GM18867 (cell line): Measurements from ENCODE around the gene EXOSC3.

ENCODE experiments used
- ATAC-seq: cut with Tn5 transposase; IDR thresholded peaks from one replicate; pipeline ENCODE4 v1.9.1; 2021; ENCODE audit warnings: mild to moderate bottlenecking, moderate library complexity; ENCODE audit not compliant: unreplicated experiment

EXOSC3 gene

DNA sequence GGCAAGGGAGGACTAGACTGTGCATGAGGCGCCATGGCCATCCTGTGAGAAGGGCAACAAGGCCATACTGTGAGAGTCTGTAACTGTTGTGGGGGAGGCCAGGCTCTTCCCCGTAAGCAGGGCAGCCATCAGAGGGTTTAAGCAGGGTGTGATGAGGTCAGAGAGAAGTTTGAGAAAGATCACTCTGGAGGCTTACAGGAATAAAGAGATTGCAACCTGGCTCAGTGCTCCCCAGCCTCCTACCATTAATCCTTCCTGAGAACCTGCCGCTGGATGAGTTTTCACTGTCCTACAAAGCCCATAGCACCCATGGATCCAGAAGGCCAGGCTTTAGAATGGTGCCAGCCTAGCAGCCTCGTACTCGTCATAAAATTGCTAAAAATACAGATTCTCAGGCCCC lies 45.6 kb downstream of the EXOSC3 start:
- ATAC-seq = no peak

DNA sequence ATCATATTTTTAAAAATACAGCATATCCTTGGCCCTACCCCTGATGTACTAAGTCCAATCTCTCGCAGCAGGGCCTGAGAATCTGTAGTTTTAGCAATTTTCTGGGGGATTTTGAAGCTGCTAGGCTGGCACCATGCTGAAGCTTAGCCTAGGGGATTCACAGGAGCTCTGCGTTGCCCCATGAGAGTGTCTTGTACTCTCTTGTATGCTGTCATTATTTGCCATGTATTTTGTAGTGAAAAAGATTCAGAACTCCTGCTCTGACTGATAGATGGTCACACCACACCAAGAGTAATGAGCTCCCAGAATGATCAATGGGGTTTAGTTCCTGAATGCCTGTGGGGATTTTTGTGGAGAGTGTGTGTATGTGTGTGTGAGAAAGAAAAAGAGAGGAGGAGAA lies 51.9 kb downstream of the EXOSC3 start:
- ATAC-seq = no peak

DNA sequence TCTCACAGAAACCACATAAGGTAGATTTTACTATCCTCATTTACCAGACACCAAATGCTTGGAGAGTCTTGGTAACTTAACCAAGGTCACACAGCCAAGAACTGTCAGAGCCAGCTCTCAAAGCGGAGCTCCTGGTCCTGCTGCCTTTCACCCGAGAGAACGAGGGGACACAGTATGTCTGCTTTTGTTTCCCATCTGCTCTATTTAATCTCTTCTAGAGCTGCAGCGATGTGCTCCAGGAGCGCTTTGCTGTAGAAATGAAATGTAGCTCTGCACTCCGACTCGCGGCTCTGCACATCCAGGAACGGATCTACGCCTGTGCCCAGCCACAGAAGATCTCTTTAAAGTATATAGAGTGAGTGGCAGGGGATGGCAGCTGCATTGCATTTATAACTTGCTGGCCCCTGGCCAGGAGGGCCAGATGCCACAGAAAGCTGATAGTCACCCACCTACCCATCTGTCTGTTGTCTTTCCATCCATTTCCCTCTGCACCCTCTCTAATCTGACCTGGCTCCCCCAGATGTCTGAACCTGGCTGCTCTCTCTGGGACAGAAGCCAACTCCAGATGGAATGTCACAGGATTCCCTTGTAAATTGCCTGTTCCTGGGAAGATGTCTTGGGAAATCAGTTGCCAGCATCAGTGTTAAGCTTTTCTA lies 52.6 kb downstream of the EXOSC3 start:
- no peak for ATAC-seq

DNA sequence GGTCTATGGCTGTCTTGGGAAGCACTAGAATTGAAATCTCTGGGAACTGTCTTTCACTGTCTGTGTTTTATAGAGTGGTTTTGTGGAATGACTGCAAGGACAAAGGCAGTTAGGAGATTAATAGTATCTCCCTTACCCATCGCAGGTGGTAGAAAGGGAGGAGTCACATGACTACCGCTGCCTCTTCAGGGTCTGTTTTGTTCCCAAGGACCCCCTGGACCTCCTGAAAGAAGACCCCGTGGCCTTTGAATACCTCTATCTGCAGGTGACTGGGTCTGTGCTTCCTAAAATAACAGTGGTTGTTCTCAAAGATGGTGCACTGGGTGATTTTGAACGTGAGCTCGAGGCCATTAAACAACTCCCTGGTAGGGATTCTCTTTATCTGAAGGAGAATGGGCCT lies 54.0 kb downstream of the EXOSC3 start:
- ATAC-seq = no peak

GRCh38 chr9:37730256-37730655 lies 54.6 kb downstream of the EXOSC3 start:
- no peak for ATAC-seq
